Measurements from ENCODE around the gene ITGAL. TPM values are rescaled to one million over a fixed set of nuclear protein-coding genes. Genes with fewer than 3 reads are reported as not detected.

The ITGAL gene
- total and polyA plus RNA-seq, 3 donors from 2014 or later, result 2.8 to 6.7 (median 5.0) TPM

DNA sequence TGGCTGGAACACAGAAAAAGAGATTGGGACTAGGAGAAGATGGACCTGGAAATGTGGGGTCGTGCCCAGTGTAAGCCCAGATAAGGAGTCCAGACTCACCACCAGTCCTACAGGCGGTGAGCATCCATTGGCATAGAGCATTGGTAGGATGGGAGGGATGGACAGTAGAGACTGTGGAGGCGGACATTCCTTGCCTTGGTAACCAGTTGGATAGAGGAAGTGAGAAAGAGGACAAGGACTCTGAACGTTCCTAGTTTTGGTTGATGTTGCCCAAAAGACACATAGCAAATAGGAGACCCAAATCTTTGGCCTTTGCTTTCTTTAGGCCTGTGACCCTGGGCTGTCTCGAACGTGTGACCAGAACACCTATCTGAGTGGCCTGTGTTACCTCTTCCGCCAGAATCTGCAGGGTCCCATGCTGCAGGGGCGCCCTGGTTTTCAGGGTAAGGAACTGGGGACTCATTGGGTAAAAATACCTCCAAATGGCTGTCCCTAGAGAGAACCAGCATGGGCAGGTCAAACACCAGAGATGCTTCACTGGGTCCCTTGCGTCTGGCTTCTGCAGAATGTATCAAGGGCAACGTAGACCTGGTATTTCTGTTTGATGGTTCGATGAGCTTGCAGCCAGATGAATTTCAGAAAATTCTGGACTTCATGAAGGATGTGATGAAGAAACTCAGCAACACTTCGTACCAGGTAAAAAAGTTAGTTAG lies 6.4 kb downstream of the ITGAL start:
- no peak for DNase-seq
- H3K27me3 ChIP-seq, result no peaks in the 10 kb centered on the region
- WGBS, 2 donors, result 90 to 91% methylated on average over 12 of the region's 12 CpGs
- TF ChIP-seq, protein P1, sequence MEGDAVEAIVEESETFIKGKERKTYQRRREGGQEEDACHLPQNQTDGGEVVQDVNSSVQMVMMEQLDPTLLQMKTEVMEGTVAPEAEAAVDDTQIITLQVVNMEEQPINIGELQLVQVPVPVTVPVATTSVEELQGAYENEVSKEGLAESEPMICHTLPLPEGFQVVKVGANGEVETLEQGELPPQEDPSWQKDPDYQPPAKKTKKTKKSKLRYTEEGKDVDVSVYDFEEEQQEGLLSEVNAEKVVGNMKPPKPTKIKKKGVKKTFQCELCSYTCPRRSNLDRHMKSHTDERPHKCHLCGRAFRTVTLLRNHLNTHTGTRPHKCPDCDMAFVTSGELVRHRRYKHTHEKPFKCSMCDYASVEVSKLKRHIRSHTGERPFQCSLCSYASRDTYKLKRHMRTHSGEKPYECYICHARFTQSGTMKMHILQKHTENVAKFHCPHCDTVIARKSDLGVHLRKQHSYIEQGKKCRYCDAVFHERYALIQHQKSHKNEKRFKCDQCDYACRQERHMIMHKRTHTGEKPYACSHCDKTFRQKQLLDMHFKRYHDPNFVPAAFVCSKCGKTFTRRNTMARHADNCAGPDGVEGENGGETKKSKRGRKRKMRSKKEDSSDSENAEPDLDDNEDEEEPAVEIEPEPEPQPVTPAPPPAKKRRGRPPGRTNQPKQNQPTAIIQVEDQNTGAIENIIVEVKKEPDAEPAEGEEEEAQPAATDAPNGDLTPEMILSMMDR (IDR thresholded peaks at IDR 0.05), result no peak
- TF ChIP-seq POLR2A (IDR thresholded peaks at IDR 0.05), result no peak
- no peak overlapping the region for H3K4me3 ChIP-seq
- intact Hi-C loops (cut with DNase I; ENCODE audit: low total_unique reads), result no loop called here
- H3K36me3 ChIP-seq (ENCODE audit: low read depth, missing control alignments), result no peaks in the 10 kb centered on the region
- H3K27ac ChIP-seq, result no peak overlapping the region
- no peaks in the 10 kb centered on the region for H3K9me3 ChIP-seq
- H3K4me1 ChIP-seq, result no peaks in the 10 kb centered on the region

- no peak for DNase-seq
- Histone ChIP-seq H3K4me3 (no peak overlapping the region), H3K27ac (no peak overlapping the region), H3K9me3 (no peaks in the 10 kb centered on the region), H3K27me3 (no peaks in the 10 kb centered on the region), H3K36me3 (ENCODE audit: low read depth, missing control alignments) (no peaks in the 10 kb centered on the region), H3K4me1 (no peaks in the 10 kb centered on the region)
- WGBS, 2 donors, result 72 to 78% methylated on average over 5 of the region's 5 CpGs
- intact Hi-C loops (cut with DNase I; ENCODE audit: low total_unique reads), result no loop called here
- TF ChIP-seq, protein P1 (IDR thresholded peaks at IDR 0.05), result no peak
- TF ChIP-seq POLR2A (IDR thresholded peaks at IDR 0.05), result no peak
These were observed 8.8 kb downstream of the ITGAL start for GRCh38 chr16:30481381-30481780.

- WGBS, 2 donors, result 86 to 89% methylated on average over 3 of the region's 3 CpGs
- Histone ChIP-seq H3K27ac (no peak overlapping the region), H3K4me3 (no peak overlapping the region), H3K36me3 (ENCODE audit: low read depth, missing control alignments) (no peaks in the 10 kb centered on the region), H3K4me1 (no peaks in the 10 kb centered on the region), H3K27me3 (no peaks in the 10 kb centered on the region), H3K9me3 (no peaks in the 10 kb centered on the region)
- DNase-seq, result no peak
- TF ChIP-seq, protein P1 (IDR thresholded peaks at IDR 0.05), result no peak
- no peak for TF ChIP-seq POLR2A (IDR thresholded peaks at IDR 0.05)
- intact Hi-C loops (cut with DNase I; ENCODE audit: low total_unique reads), result no loop called here
These were observed 9.8 kb downstream of the ITGAL start for GRCh38 chr16:30482366-30482765.

GRCh38 chr16:30484887-30485286 lies 12.3 kb downstream of the ITGAL start:
- TF ChIP-seq POLR2A (IDR thresholded peaks at IDR 0.05), result no peak
- TF ChIP-seq, protein P1 (IDR thresholded peaks at IDR 0.05), result no peak

More at GRCh38 chr16:30484887-30485286, 12.3 kb downstream of the ITGAL start:
- Histone ChIP-seq H3K27me3 (no peaks in the 10 kb centered on the region), H3K27ac (no peak overlapping the region), H3K4me3 (no peak overlapping the region), H3K36me3 (ENCODE audit: low read depth, missing control alignments) (no peaks in the 10 kb centered on the region), H3K4me1 (no peaks in the 10 kb centered on the region), H3K9me3 (no peaks in the 10 kb centered on the region)
- intact Hi-C loops (cut with DNase I; ENCODE audit: low total_unique reads), result no loop called here
- DNase-seq, result no peak

Data from testis (tissue), 3 donors.